ENCODE results near the gene NUTF2.

NUTF2 gene

GRCh38 chr16:67915831-67916723 is 69.3 kb downstream of the NUTF2 start:
- no peaks in the 10 kb centered on the region for H3K9me3 ChIP-seq (ENCODE audit: low read length)
- no peak overlapping the region for H3K27ac ChIP-seq (ENCODE audit: low read depth, low read length)
- H3K27me3 ChIP-seq (ENCODE audit: control insufficient read depth in 1 of 2, insufficient read depth in 2 of 2, low read length in 2 of 2), result no peaks in the 10 kb centered on the region
- H3K9ac ChIP-seq (ENCODE audit: low read length), result no peak overlapping the region
- H3K4me3 ChIP-seq (ENCODE audit: low read depth in 1 of 2, low read length in 2 of 2), result no peak overlapping the region
- H3K4me1 ChIP-seq (ENCODE audit: insufficient read depth, low read length), result peaks cover 31% of the 10 kb centered on the region
- H3K36me3 ChIP-seq (ENCODE audit: insufficient read depth, low read length), result peaks cover 29% of the 10 kb centered on the region

GRCh38 chr16:67917140-67917851 is 70.6 kb downstream of the NUTF2 start:
- no peaks in the 10 kb centered on the region for H3K27me3 ChIP-seq (ENCODE audit: control insufficient read depth in 1 of 2, insufficient read depth in 2 of 2, low read length in 2 of 2)
- no peaks in the 10 kb centered on the region for H3K9me3 ChIP-seq (ENCODE audit: low read length)
- no peak overlapping the region for H3K9ac ChIP-seq (ENCODE audit: low read length)
- H3K36me3 ChIP-seq (ENCODE audit: insufficient read depth, low read length), result peaks cover 21% of the 10 kb centered on the region
- H3K4me1 ChIP-seq (ENCODE audit: insufficient read depth, low read length), result peaks cover 31% of the 10 kb centered on the region
- H3K27ac ChIP-seq (ENCODE audit: low read depth, low read length), result no peak overlapping the region
- no peak overlapping the region for H3K4me3 ChIP-seq (ENCODE audit: low read depth in 1 of 2, low read length in 2 of 2)

GRCh38 chr16:67917852-67918236 is 71.1 kb downstream of the NUTF2 start:
- no peak overlapping the region for H3K9ac ChIP-seq (ENCODE audit: low read length)
- no peak overlapping the region for H3K4me3 ChIP-seq (ENCODE audit: low read depth in 1 of 2, low read length in 2 of 2)
- no peaks in the 10 kb centered on the region for H3K27me3 ChIP-seq (ENCODE audit: control insufficient read depth in 1 of 2, insufficient read depth in 2 of 2, low read length in 2 of 2)
- peaks cover 21% of the 10 kb centered on the region for H3K36me3 ChIP-seq (ENCODE audit: insufficient read depth, low read length)
- H3K4me1 ChIP-seq (ENCODE audit: insufficient read depth, low read length), result peaks cover 31% of the 10 kb centered on the region
- H3K27ac ChIP-seq (ENCODE audit: low read depth, low read length), result no peak overlapping the region
- no peaks in the 10 kb centered on the region for H3K9me3 ChIP-seq (ENCODE audit: low read length)

GRCh38 chr16:67919622-67920221 is 73.0 kb downstream of the NUTF2 start:
- Histone ChIP-seq H3K4me1 (ENCODE audit: insufficient read depth, low read length) (peaks cover 31% of the 10 kb centered on the region), H3K27me3 (ENCODE audit: control insufficient read depth in 1 of 2, insufficient read depth in 2 of 2, low read length in 2 of 2) (no peaks in the 10 kb centered on the region), H3K9me3 (ENCODE audit: low read length) (no peaks in the 10 kb centered on the region), H3K9ac (ENCODE audit: low read length) (no peak overlapping the region), H3K36me3 (ENCODE audit: insufficient read depth, low read length) (peaks cover 25% of the 10 kb centered on the region), H3K4me3 (ENCODE audit: low read depth in 1 of 2, low read length in 2 of 2) (no peak overlapping the region), H3K27ac (ENCODE audit: low read depth, low read length) (no peak overlapping the region)
